RWPE1 (cell line): ENCODE measurements around the gene ATP6V0D1.

Experiments
- CTCF ChIA-PET: fragments of 350-600 bp; sonication (Branson Sonifier 250); formaldehyde crosslinking; extraction: SDS; loops from one replicate; lab custom pipeline; 2021; lab: Yijun Ruan, JAX
- POLR2A ChIA-PET: fragments of 400-600 bp; formaldehyde crosslinking; extraction: SDS; loops from one replicate; lab custom pipeline; 2020; ENCODE audit warnings: antibody characterized with exemption; ENCODE audit not compliant: low non-redundant PET; lab: Yijun Ruan, JAX
- DNase-seq: peaks from one replicate; pipeline ENCODE4 v3.0.0; 2012; ENCODE audit warnings: low spot score
- H3K27ac ChIP-seq: fragments of 450-650 bp; 2 replicates; pipeline ENCODE4 v1.5.1; 2017
- TF ChIP-seq, protein P1 (sequence below): fragments of 450-650 bp; conservative IDR thresholded peaks from 2 replicates; pipeline ENCODE4 v1.5.1; 2017; ENCODE audit warnings: low read depth, mild to moderate bottlenecking

Gene ATP6V0D1

DNA sequence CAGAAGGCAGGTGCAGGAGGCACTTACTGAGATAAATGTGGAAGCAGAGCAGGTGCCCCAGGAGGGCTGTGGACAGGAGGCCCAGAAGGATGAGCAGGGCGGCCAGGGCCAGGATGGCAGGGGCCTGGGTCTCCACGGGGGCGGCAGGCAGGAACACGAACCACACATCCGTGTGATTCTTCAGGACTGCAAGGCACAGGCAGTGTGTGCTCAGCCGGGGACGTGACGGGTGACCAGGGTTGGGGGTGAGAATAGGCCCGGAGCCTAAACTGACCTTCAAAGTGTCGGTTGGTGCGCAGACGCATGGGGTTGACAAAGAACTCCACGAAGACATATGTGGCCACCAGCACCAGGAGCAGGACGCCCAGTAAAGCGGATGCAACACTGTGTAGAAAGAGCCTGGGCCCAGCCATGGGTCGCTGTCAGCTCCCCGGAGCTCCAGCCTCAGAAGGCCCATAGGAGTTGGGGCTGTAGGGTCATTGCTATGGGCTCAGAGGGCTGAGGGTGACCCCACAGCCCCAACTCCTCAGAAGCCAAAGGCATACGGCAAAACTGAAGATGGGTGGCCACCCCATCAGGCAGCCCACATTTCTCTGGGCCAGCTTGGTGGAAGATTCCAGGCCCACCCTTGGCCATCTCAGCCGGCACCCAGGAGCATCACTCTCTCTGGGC is 82.3 kb downstream of the ATP6V0D1 start:
- ChIA-PET POLR2A (no interaction called here), CTCF (interaction anchor here (0.5 to 1.5 kb wide), 4 partner anchors 10 to 169 kb away, joined by 3 to 5 read pairs (median 4); no protein-coding TSS in a partner anchor)
- DNase-seq, result no peak
- no peak overlapping the region for H3K27ac ChIP-seq
- TF ChIP-seq, protein P1, sequence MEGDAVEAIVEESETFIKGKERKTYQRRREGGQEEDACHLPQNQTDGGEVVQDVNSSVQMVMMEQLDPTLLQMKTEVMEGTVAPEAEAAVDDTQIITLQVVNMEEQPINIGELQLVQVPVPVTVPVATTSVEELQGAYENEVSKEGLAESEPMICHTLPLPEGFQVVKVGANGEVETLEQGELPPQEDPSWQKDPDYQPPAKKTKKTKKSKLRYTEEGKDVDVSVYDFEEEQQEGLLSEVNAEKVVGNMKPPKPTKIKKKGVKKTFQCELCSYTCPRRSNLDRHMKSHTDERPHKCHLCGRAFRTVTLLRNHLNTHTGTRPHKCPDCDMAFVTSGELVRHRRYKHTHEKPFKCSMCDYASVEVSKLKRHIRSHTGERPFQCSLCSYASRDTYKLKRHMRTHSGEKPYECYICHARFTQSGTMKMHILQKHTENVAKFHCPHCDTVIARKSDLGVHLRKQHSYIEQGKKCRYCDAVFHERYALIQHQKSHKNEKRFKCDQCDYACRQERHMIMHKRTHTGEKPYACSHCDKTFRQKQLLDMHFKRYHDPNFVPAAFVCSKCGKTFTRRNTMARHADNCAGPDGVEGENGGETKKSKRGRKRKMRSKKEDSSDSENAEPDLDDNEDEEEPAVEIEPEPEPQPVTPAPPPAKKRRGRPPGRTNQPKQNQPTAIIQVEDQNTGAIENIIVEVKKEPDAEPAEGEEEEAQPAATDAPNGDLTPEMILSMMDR, result no peak

DNA sequence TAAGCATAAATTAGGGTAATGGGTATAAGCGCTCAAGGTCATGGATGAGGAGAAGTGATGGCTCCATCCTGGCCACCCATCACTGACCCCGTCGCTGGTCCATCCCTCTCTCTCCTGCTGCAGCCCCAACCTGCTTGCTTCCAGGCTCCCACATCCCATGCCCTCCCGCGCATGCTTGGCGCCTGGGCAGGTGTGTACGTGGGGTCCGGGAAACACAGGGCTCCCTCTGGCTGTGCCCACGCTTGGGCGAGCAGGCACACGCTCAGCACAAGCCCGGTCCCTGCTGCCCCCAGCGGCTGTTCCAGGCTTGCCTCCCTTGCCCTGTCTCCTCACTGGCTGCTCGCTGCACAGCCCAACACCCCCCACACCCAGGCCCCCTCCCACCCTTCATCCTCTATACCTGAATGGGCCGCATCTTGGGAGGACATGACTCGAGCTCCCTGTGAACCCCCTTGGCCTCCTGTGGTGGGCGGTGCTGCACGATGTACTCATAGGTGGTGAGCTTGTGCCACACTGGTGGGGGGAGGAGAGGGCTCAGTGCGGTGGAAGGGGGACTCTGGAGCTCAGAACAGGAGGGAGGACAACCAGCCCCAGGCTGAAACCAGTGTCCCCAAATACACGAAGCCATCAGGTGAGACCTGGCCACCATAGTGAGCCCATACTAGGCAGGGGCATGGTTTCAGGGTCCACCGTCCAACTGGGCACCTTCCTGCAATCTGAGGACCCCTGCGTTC is 83.0 kb downstream of the ATP6V0D1 start:
- TF ChIP-seq, protein P1, result no peak; the same call in 1 of the 2 replicates
- ChIA-PET POLR2A (no interaction called here), CTCF (interaction anchor here (0.5 to 1.5 kb wide), 2 partner anchors 25 to 30 kb away, joined by 3 to 4 read pairs; no protein-coding TSS in a partner anchor)
- no peak for DNase-seq
- H3K27ac ChIP-seq, result peak overlapping the region; percentile 72; the same call in 1 of the 2 replicates

DNA sequence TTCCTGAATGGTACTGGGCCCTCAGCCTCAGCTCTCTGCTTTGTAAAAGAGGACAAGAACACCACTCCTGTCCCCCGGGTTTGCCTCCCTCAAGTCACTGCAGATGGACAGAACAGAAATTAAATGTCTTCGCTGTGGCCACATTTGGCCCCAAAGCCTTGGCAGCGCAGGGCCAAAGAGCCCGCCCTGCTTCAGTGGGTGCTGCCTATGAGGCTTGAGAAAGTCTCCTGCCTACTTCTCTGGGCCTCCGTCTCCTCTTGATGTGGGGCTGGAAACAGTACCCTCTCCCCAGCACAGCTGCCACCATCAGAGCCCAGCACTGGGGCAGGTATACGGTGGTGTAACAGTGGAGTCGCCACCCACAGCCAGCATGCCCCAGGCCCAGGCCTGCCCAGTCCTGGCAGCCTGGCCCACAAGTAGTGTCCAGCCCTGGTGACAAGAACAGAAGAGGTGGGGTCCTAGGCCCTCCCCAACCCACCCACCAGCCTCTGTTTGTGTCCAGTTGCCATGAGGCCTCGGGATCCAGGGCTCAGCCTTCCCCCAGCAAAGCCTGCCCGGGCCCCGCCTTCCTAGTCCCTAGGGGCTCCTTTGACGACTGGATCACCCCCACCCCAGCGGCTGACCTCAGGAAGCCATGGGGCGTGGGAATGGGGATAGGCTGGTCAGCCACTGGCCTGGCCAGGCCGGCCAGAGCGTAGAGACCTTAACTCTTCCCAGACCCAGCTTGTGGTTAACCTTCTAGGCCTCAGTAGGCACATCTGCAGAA is 83.7 kb downstream of the ATP6V0D1 start:
- DNase-seq, result no peak
- CTCF ChIA-PET, result interaction anchor here (0.6 kb wide), 1 partner anchor 24 kb away, joined by 3 read pairs; no protein-coding TSS in a partner anchor
- H3K27ac ChIP-seq, result peak overlapping the region; percentile 72
- TF ChIP-seq, protein P1, result no peak
- POLR2A ChIA-PET, result no interaction called here

DNA sequence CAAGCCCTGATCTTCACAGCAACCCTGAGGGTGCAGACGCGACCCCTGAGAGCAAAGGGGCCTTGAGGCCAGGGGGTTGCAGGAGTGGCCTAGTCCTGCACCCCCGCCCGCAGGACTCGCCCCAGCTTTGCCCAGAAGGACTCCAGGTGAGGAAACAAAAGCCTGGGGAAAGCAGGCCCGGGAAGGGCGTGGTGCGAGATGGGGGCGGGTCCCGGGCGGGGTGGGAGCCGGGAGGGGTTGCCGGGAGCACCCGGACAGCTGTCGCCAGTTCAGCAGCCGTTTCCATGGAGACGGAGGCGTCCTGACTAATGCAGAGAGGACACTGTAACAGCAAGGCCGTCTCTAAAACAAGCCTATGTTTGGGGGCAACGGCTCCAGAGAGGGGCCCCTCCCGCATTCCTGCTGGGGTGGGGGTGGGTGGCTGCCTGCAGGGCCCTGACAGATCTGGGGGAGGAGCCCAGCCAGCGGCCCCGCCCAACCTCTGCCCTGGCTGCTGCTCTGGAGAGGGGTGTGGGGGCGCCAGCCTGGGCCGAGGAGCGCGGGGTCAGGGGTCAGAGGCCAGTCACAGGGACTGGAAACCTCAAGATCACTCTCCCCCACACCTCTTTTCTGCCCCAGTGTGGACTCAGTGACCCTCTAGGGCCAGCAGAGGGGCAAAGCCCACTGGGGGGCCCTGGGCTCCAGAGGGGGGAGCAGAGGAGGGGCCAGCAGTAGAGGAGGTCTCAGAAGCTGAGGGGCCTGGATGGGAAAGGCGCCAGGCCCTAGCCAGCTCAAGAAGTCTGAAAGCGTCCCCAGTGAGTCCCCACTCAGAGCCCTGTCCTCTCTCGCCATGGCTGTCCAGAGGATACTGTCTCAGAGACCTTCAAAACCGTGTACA is 84.6 kb downstream of the ATP6V0D1 start:
- ChIA-PET POLR2A (no interaction called here), CTCF (interaction anchor here (0.6 kb wide), 1 partner anchor 23 kb away, joined by 3 read pairs; no protein-coding TSS in a partner anchor)
- peak overlapping the region; percentile 72 for H3K27ac ChIP-seq
- TF ChIP-seq, protein P1, result no peak
- DNase-seq, result peak; percentile 87

DNA sequence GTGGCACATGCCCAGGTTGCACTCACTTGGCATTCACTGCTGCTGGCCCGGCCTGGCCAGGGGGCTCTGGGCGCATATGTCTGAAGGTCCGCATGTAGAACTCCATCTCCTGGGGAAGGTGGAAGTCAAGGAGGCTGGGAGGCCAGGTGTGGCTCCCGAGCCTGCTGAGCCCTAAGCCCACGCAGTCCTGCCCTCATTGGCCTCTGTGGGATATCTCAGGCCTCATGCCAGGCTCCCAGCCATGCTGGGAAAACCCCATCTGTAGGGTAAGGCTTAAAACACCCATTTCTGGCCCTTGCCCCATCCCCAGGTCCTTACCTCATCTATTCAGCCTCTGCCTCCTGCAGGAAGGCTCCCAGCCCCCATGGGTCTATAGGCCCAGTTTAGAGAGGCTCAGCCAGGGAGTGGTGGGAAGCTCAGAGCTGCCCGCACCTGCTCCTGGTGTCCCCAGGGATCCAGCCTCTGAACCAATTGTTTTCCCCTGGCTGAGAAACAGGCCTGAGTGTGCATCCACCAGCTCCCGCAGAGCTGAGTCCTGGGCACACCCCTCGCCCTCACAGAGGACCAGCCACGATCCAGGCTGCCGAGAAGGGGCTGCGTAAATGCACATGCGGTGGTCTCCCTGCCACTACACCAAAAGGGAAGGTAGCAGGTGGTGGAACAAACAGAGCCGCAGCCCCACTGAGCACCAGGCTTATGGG is 85.3 kb downstream of the ATP6V0D1 start:
- TF ChIP-seq, protein P1, result no peak
- ChIA-PET POLR2A (no interaction called here), CTCF (interaction anchor here (0.6 kb wide), 1 partner anchor 68 kb away, joined by 5 read pairs; no protein-coding TSS in a partner anchor)
- no peak for DNase-seq
- H3K27ac ChIP-seq, result peak overlapping the region; percentile 72
